Activated CD4-positive, alpha-beta T cell treated with anti-CD3 and anti-CD28 coated beads, Interleukin-2, Interleukin-6, amounts not matched to agents 100 ng/mL and 50 ng/mL, durations not matched to agents 16 hours and 8 hours (primary cell): ENCODE measurements around the gene RALGAPA2.

ENCODE experiments used
- DNase-seq: peaks from one replicate; pipeline ENCODE4 v3.0.0-alpha.2; 2020

RALGAPA2 gene

GRCh38 chr20:20683020-20683419 lies 29.4 kb downstream of the RALGAPA2 start:
- DNase-seq, result no peak

GRCh38 chr20:20680991-20681508 lies 31.4 kb downstream of the RALGAPA2 start:
- DNase-seq, result no peak

- DNase-seq, result no peak
Measured at GRCh38 chr20:20679316-20679715, 33.1 kb downstream of the RALGAPA2 start.

GRCh38 chr20:20677186-20677585 lies 35.3 kb downstream of the RALGAPA2 start:
- DNase-seq, result no peak

GRCh38 chr20:20668639-20669038 lies 43.8 kb downstream of the RALGAPA2 start:
- DNase-seq, result no peak

- DNase-seq, result no peak
Measured at GRCh38 chr20:20666359-20666758, 46.1 kb downstream of the RALGAPA2 start.

- DNase-seq, result no peak
Measured at GRCh38 chr20:20665606-20666332, 46.7 kb downstream of the RALGAPA2 start.

GRCh38 chr20:20664795-20665589 lies 47.5 kb downstream of the RALGAPA2 start:
- peak; percentile 25 for DNase-seq

- DNase-seq, result no peak
Measured at GRCh38 chr20:20663841-20664240, 48.6 kb downstream of the RALGAPA2 start.

GRCh38 chr20:20658871-20659431 lies 53.5 kb downstream of the RALGAPA2 start:
- DNase-seq, result no peak

GRCh38 chr20:20658123-20658522 lies 54.3 kb downstream of the RALGAPA2 start:
- DNase-seq, result no peak

- no peak for DNase-seq
Measured at GRCh38 chr20:20657092-20657491, 55.4 kb downstream of the RALGAPA2 start.

GRCh38 chr20:20655883-20656282 lies 56.6 kb downstream of the RALGAPA2 start:
- DNase-seq, result no peak

GRCh38 chr20:20649945-20650344 lies 62.5 kb downstream of the RALGAPA2 start:
- no peak for DNase-seq

GRCh38 chr20:20643927-20644326 lies 68.5 kb downstream of the RALGAPA2 start:
- no peak for DNase-seq

- no peak for DNase-seq
Measured at GRCh38 chr20:20641783-20642182, 70.7 kb downstream of the RALGAPA2 start.

- DNase-seq, result no peak
Measured at GRCh38 chr20:20638878-20639277, 73.6 kb downstream of the RALGAPA2 start.

- no peak for DNase-seq
Measured at GRCh38 chr20:20637998-20638725, 74.3 kb downstream of the RALGAPA2 start.

GRCh38 chr20:20635006-20635405 lies 77.4 kb downstream of the RALGAPA2 start:
- no peak for DNase-seq

- no peak for DNase-seq
Measured at GRCh38 chr20:20632644-20633043, 79.8 kb downstream of the RALGAPA2 start.

GRCh38 chr20:20630551-20630950 lies 81.9 kb downstream of the RALGAPA2 start:
- no peak for DNase-seq

GRCh38 chr20:20629556-20630188 lies 82.8 kb downstream of the RALGAPA2 start:
- DNase-seq, result no peak

- DNase-seq, result no peak
Measured at GRCh38 chr20:20628314-20628713, 84.1 kb downstream of the RALGAPA2 start.
